ENCODE data around the gene MYNN.

The MYNN gene

GRCh38 chr3:169835533-169835932 is 62.3 kb downstream of the MYNN start:
- DNase-seq (ENCODE audit: low spot score) = no peak

- DNase-seq (ENCODE audit: low spot score) = no peak
Observed at GRCh38 chr3:169836078-169836941, 63.1 kb downstream of the MYNN start.

GRCh38 chr3:169836942-169837275 is 63.7 kb downstream of the MYNN start:
- no peak for DNase-seq (ENCODE audit: low spot score)

- no peak for DNase-seq (ENCODE audit: low spot score)
Observed at GRCh38 chr3:169838511-169839030, 65.4 kb downstream of the MYNN start.
